ENCODE measurements around the gene TBC1D30.

Gene TBC1D30

GRCh38 chr12:64875186-64875585 lies 50.7 kb downstream of the TBC1D30 start:
- DNase-seq: no peak

GRCh38 chr12:64876388-64877071 lies 52.1 kb downstream of the TBC1D30 start:
- no peak for DNase-seq

GRCh38 chr12:64877363-64878004 lies 53.0 kb downstream of the TBC1D30 start:
- DNase-seq: no peak

- no peak for DNase-seq
Observed at GRCh38 chr12:64882687-64883086, 58.2 kb downstream of the TBC1D30 start.

- DNase-seq: no peak
Observed at GRCh38 chr12:64883264-64884163, 59.1 kb downstream of the TBC1D30 start.

GRCh38 chr12:64884164-64884542 lies 59.7 kb downstream of the TBC1D30 start:
- no peak for DNase-seq

- DNase-seq: no peak
Observed at GRCh38 chr12:64884728-64885127, 60.3 kb downstream of the TBC1D30 start.

GRCh38 chr12:64889434-64890216 lies 65.2 kb downstream of the TBC1D30 start:
- no peak for DNase-seq

- DNase-seq: no peak
Observed at GRCh38 chr12:64890873-64891468, 66.5 kb downstream of the TBC1D30 start.

- DNase-seq: no peak
Observed at GRCh38 chr12:64891629-64892028, 67.2 kb downstream of the TBC1D30 start.

- no peak for DNase-seq
Observed at GRCh38 chr12:64892561-64892960, 68.1 kb downstream of the TBC1D30 start.

- no peak for DNase-seq
Observed at GRCh38 chr12:64893961-64894360, 69.5 kb downstream of the TBC1D30 start.

GRCh38 chr12:64894827-64895475 lies 70.5 kb downstream of the TBC1D30 start:
- no peak for DNase-seq

GRCh38 chr12:64895526-64895925 lies 71.1 kb downstream of the TBC1D30 start:
- no peak for DNase-seq

GRCh38 chr12:64900540-64900939 lies 76.1 kb downstream of the TBC1D30 start:
- no peak for DNase-seq

GRCh38 chr12:64903479-64904152 lies 79.2 kb downstream of the TBC1D30 start:
- DNase-seq: no peak

GRCh38 chr12:64907097-64907496 lies 82.7 kb downstream of the TBC1D30 start:
- no peak for DNase-seq

- no peak for DNase-seq
Observed at GRCh38 chr12:64909124-64909523, 84.7 kb downstream of the TBC1D30 start.

- DNase-seq: no peak
Observed at GRCh38 chr12:64911081-64911480, 86.6 kb downstream of the TBC1D30 start.

GRCh38 chr12:64911912-64912311 lies 87.5 kb downstream of the TBC1D30 start:
- DNase-seq: no peak

- no peak for DNase-seq
Observed at GRCh38 chr12:64912516-64913255, 88.2 kb downstream of the TBC1D30 start.

Data from GOT3 (cell line).